NCI-H187 (cell line): ENCODE measurements around the gene ALPI.

Source experiments
- DNase-seq, 2 experiments: peaks; one replicate each; lab custom pipeline; 2025; lab: John Stamatoyannopoulos, UW

ALPI gene

DNA sequence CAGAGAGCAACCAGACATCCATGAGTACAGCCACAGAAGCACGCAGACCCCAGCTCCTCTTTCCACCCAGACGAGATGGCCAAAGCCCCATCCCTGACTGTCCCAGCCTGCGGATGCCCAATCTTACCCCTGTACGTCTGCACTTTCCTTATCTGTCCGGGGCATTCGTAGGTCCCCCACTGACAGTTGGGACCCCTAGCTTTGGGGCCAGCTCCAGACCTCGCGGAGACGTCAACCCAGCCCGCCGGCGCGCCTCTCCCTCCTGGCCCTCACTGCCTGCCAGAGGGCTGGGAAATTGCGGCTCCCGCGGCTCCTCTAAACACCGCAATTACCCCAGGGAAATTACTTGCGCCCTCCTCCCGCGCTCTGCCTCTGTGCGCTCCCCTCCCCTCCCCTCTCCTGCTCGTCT lies 29.4 kb downstream of the ALPI start:
- no peak for DNase-seq

GRCh38 chr2:232485757-232486557 lies 30.0 kb downstream of the ALPI start:
- no peak for DNase-seq

GRCh38 chr2:232486558-232487384 lies 30.8 kb downstream of the ALPI start:
- DNase-seq: no peak

DNA sequence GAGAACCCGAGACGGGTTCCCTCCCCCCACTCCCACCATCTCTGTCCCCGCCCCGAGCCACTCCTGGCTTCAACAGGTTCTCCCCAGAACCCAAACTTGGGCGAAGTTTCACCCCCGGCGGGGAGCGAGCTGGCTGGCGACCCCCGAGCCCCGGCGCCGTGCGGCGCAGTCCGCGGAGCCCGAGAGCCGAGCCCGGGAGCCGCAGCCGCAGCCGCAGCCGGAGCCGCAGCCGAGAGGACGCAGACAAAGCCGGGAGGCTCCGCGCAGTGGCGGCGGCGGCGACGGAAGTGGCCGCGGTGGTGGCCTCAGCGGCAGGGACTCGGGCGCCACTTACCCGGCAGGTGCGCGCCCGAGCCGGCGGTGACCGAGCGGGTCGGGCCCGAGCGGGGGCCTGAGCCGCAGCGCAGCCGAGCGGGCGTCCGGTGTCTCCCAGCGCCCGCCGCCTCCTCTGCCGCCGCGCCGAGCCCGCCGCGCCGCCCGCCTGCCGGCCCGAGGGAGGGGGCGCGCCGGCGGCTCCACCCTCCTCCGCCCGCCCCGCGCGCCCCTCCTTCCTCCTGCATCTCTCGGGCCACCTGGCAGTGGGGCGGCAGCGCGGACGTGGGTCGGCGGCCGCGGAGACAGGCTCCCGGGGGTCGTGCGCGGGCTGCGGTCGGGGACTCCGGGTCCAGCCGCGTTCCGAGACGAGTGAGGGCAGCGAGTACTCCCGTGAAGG lies 31.6 kb downstream of the ALPI start, which contains the start of gene ECEL1:
Gene ECEL1 (minus strand): TSS at position 450 of the 712 bp plus-strand sequence. CDS start 1,181 bp downstream, outside the sequence.
- DNase-seq: no peak

GRCh38 chr2:232488097-232488711 lies 32.3 kb downstream of the ALPI start:
- DNase-seq: no peak

GRCh38 chr2:232488721-232489300 lies 32.9 kb downstream of the ALPI start:
- no peak for DNase-seq

- DNase-seq: no peak
These were observed 33.7 kb downstream of the ALPI start for GRCh38 chr2:232489516-232490220.

DNA sequence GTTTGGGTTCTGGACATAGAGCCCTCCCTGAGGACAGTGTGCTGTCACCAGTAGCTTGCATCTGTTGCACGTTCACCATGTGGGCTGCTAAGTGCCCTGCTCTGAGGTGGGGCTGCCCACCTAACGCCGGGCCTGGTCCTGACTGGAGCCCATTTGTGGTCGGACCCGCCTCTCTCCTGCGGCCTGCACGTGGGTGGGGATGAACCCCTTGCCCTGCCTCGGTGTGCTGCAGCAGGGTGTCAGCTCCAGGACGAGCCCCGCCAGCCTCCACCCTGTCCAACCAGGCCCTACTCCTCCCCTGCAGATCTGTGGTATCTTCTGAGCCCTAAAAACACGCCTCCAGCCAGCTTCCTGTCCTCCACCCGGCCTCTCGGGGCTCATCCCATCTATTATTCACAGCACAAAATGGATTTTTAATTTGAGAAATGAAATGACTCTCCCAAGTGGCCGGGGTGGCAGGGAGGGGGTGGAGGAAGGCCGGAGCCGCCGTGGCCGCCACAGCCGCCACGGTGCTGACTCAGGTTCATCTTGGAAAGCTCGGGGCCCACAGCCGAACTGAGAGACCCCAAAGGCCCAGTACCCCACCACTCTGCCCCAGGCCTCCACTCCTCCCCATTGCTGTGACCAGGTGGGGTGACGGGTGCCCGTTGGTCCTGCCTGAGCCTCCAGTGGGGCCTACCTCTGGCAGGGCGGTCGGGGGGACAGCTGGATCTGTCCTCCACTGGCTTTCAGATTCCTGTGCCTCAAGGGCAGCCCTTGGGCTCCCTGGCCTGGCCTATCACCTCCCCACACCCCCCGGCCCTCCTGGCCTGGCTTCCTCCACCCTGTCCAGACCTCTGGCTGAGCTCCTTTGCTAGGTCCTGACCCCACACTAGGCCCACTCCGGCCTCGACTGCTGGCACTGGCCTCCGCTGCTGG lies 34.5 kb downstream of the ALPI start:
- no peak for DNase-seq

GRCh38 chr2:232491139-232491780 lies 35.3 kb downstream of the ALPI start:
- DNase-seq: no peak

DNA sequence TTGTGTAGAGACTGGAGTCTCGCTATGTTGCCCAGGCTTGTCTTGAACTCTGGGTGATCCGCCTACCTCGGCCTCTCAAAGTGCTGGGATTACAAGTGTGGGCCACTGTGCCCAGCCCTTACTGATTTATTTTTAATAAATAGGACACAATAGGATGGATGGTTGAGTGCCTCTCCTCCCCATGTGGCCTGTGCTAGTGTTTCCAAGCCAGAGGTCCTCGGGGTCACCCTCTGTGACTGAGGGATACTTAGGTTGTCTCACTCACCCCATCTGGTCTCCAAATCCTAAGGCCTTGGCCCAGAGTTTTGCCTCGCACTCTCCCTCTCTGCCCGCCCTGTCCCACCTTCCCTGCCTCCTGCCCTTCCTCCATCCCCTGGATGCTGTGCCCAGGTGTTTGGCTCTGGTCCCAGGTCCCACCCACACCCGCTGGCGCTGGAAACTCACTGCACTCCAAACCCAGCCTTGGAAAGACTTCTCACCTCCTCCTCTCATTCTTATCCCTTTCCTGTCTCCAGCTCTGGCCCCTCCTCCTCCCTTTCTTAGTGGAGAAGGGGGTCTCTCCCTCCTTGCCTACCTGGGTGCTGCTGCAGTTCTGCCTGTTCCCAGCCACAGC lies 36.4 kb downstream of the ALPI start:
- DNase-seq: no peak

- no peak for DNase-seq
These were observed 37.2 kb downstream of the ALPI start for GRCh38 chr2:232492963-232493700.

GRCh38 chr2:232493701-232494474 lies 37.9 kb downstream of the ALPI start:
- no peak for DNase-seq

GRCh38 chr2:232494542-232494941 lies 38.6 kb downstream of the ALPI start:
- DNase-seq: no peak

DNA sequence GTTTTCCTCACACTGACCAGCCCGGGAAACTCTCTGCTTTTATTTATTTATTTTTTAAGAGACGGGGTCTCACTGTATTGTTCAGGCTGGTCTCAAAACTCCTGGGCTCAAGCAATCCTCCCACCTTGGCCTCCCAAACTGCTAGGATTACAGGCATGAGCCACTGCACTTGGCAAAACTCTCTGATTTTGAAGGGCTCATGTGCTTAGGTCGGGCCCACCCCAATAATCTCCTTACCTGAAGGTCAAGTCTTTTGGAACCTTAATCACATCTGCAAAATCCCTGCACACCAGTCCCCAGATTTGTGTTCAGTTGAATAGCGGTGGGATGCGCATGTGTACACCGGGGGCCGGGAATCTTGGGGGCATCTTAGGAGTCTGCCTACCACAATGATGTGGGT lies 39.3 kb downstream of the ALPI start:
- no peak for DNase-seq

DNA sequence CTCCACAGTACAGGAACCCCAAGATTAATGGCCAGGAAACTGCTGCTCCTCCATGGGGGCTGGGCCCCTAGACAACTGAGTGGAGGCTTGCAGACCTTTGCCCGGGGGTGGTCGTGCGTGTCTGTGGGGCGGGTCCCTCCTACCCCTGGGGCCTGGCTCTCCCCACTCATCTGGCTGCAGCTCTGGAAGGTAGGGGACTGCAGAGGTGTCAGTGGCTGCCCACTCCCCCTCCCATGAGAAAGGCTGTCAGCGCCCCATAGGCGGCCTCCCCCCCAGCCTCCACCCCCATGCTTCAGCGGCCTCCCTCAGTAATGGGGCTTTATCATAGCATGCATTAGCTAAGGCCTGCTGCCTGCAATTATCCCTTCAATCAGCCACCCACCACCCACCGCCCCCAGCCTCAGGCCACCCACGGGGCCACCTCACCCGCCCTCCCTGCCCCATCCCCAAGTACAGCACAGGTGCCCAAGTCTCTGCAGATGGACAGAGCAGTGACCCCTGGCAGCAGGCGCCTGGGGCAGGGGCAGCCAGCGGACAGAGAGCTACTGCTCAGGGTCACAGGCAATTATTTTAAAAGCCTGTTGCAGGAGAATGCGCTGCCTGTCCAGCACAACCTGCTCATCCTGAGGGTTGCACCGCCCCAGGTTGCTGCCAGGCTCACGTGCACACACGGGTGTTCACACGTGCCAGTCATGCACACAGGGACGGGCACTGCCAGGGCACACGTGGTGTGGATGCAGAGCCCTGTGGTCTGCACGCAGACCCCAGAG lies 40.7 kb downstream of the ALPI start:
- no peak for DNase-seq

DNA sequence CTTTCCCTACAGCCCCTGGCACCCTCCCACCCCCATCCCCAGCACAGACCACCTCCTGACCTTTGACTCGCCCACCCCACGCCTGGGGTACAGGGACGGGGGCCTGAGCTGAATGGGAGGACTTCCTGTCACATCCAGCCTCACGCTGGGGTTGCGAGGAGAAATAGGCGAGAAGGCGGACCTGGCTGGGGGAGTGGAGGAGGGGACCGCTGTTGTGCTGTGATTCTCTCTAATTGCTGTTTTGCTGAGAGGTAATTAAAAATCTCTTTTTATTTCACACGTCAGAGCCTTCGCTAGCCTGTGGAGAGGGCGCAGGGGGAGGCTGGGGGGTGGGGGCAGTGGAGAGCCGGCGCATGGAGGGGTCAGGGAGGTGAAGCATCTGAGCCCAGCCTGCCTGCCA lies 41.4 kb downstream of the ALPI start:
- DNase-seq: no peak

GRCh38 chr2:232498452-232498851 lies 42.5 kb downstream of the ALPI start:
- DNase-seq: no peak
